GM20000 (cell line): Measurements from ENCODE around the gene ANKRD63.

ENCODE experiments used
- DNase-seq: peaks from one replicate; pipeline ENCODE4 v3.0.0; 2012; ENCODE audit warnings: low spot score
- CTCF ChIP-seq: IDR thresholded peaks from 2 replicates; pipeline ENCODE4 v1.5.1; 2012; ENCODE audit warnings: mild to moderate bottlenecking, control low read depth; ENCODE audit errors: extremely low read depth, missing control alignments

Gene ANKRD63

GRCh38 chr15:40305281-40305680, 22.4 kb upstream of the ANKRD63 start:
- no peak for TF ChIP-seq CTCF
- DNase-seq = no peak

GRCh38 chr15:40303576-40303975, 20.7 kb upstream of the ANKRD63 start:
- no peak for DNase-seq
- no peak for TF ChIP-seq CTCF

GRCh38 chr15:40302981-40303380, 20.1 kb upstream of the ANKRD63 start:
- no peak for DNase-seq
- no peak for TF ChIP-seq CTCF

GRCh38 chr15:40302288-40302886, 19.5 kb upstream of the ANKRD63 start:
- TF ChIP-seq CTCF = no peak
- DNase-seq = no peak

DNA sequence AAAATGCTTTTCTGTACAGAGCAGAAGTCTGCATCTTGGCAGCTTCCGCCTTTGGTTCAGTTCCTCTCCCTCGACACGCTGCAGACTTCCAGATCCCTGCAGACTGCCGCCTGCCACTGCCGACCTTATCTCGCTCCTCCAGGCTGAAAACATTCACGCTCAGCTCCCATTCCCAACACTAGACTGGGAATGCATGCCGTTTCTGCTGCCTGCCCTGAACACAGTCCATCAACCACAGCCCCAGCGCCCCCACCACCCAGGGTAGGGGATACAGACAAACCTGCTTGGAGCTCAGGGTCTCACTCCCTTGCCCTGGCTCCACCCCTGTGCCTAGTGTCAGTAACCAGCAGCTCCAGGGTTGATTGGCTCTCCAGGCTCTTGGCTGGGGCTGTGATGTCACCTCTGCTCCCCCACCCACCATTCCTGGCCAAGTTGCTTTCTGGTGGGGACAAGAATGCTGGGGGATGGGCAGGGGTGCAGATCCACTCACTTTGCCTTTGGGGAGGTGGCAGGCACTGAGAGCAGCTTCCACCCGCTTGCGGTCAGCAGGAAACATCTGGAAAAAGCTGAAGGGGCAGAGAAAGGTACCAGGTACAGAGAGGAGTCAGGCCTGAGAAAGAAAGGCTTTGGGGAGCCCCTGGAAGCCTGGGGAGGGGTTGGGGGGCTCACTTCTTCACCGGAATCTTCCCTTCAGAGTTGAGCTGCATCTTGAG, 18.8 kb upstream of the ANKRD63 start:
- TF ChIP-seq CTCF = no peak
- no peak for DNase-seq

DNA sequence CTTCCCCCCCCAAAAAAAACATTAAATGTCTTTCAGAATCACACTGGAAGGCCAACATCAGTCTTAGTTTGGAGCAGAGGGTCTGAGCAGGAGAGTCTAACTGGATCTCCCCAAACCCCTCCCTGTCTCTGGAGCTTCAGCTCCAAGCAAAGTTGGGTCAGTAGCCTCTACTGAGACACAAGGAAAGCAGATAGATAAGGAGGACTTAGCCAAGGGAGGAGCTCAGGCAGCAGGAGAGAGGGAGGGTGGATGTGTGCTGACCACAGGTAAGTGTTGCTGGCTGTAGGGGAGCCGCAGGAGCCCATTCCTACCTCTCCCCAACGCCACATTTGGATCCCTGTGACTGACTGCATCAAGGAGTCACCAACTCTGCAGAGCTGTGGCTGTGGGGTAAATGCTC, 17.9 kb upstream of the ANKRD63 start:
- no peak for DNase-seq
- TF ChIP-seq CTCF = no peak

- no peak for TF ChIP-seq CTCF
Observed at GRCh38 chr15:40300367-40300766, 17.5 kb upstream of the ANKRD63 start.

More at GRCh38 chr15:40300367-40300766, 17.5 kb upstream of the ANKRD63 start:
- no peak for DNase-seq
